Thymus (tissue), 11 donors: Measurements from ENCODE around the gene LIPH. TPM values are rescaled to one million over a fixed set of nuclear protein-coding genes. Genes with fewer than 3 reads are reported as not detected.
"Not testable (repeated sequence)": the region's sequence is repeated elsewhere in the genome, so short reads cannot be mapped to it uniquely, and the experiment has no call there.

Experiments
- DNase-seq, 9 donors: peaks; one replicate each; pipeline ENCODE4 v3.0.0-alpha.2; 2013; ENCODE audit warnings: low spot score in 9 of 9, low read depth in 6 of 9, missing footprints in 1 of 9
- H3K27ac ChIP-seq, 2 donors: one replicate each; pipeline ENCODE4 v1.5.1; 2013; ENCODE audit warnings: control low read depth in 1 of 2, low read depth in 1 of 2, low read length in 1 of 2, mild to moderate bottlenecking in 1 of 2, moderate library complexity in 1 of 2
- H3K27me3 ChIP-seq, 2 donors: one replicate each; pipeline ENCODE4 v1.5.1; 2013; ENCODE audit warnings: low read length in 1 of 2; ENCODE audit not compliant: control insufficient read depth in 2 of 2, insufficient read depth in 1 of 2
- H3K36me3 ChIP-seq, 2 donors: one replicate each; pipeline ENCODE4 v1.5.1; 2013; ENCODE audit warnings: low read length in 1 of 2, mild to moderate bottlenecking in 1 of 2, moderate library complexity in 1 of 2; ENCODE audit not compliant: control insufficient read depth in 2 of 2, insufficient read depth in 2 of 2
- H3K4me1 ChIP-seq, 2 donors: one replicate each; pipeline ENCODE4 v1.5.1; 2013; ENCODE audit warnings: low read length in 2 of 2; ENCODE audit not compliant: control insufficient read depth in 2 of 2, insufficient read depth in 2 of 2
- H3K4me3 ChIP-seq, 2 donors: one replicate each; pipeline ENCODE4 v1.5.1; 2013; ENCODE audit warnings: low read length in 2 of 2, control low read depth in 1 of 2, mild to moderate bottlenecking in 1 of 2
- H3K9me3 ChIP-seq, 2 donors: one replicate each; pipeline ENCODE4 v1.5.1; 2013; ENCODE audit warnings: low read length in 1 of 2, mild to moderate bottlenecking in 1 of 2; ENCODE audit not compliant: control insufficient read depth in 2 of 2, insufficient read depth in 1 of 2
- WGBS: extraction: QIAGEN DNeasy Blood & Tissue Kit; methylation state at CpG from one replicate; pipeline ENCODE4 v1.1.7; 2013; 5-methylcytosine and 5-hydroxymethylcytosine counted together
- polyA plus RNA-seq: library from polyadenylated mRNA; stranded (reverse); fragments of 200-250 nt; gene quantifications from one replicate; pipeline ENCODE4 v1.2.3, GENCODE V29; 2013
- total RNA-seq: library from RNA; stranded (reverse); fragments of 120-200 nt; gene quantifications from one replicate; pipeline ENCODE4 v1.2.4, GENCODE V29; 2013
- donor health status: healthy.

Gene LIPH
- total and polyA plus RNA-seq, 2 donors: 0.09 to 0.84 TPM

- no peak overlapping the region for H3K27ac ChIP-seq
- DNase-seq: no peak
- H3K9me3 ChIP-seq: no peaks in the 10 kb centered on the region
- H3K4me3 ChIP-seq: no peak overlapping the region
- WGBS: 82% methylated on average over 3 of the region's 3 CpGs
- no peaks in the 10 kb centered on the region for H3K27me3 ChIP-seq
- peaks cover 11 to 18% of the 10 kb centered on the region in 2 donors for H3K36me3 ChIP-seq
- peaks cover 0 to 3% of the 10 kb centered on the region in 2 donors for H3K4me1 ChIP-seq
Measured at GRCh38 chr3:185484296-185484695, 68.1 kb downstream of the LIPH start.

- Histone ChIP-seq H3K27me3 (no peaks in the 10 kb centered on the region), H3K4me1 (peaks cover 0 to 3% of the 10 kb centered on the region in 2 donors), H3K36me3 (peaks cover 0 to 4% of the 10 kb centered on the region in 2 donors), H3K27ac (no peak overlapping the region), H3K9me3 (no peaks in the 10 kb centered on the region), H3K4me3 (no peak overlapping the region)
- DNase-seq: no peak
- WGBS: 98% methylated on average over 2 of the region's 2 CpGs
Measured at GRCh38 chr3:185479373-185479945, 72.9 kb downstream of the LIPH start.

GRCh38 chr3:185477316-185477715 is 75.1 kb downstream of the LIPH start:
- no peaks in the 10 kb centered on the region for H3K9me3 ChIP-seq
- H3K36me3 ChIP-seq: no peaks in the 10 kb centered on the region
- DNase-seq: no peak
- no peak overlapping the region for H3K27ac ChIP-seq
- no peaks in the 10 kb centered on the region for H3K4me1 ChIP-seq
- WGBS: 92% methylated on average over 3 of the region's 3 CpGs
- H3K27me3 ChIP-seq: no peaks in the 10 kb centered on the region
- H3K4me3 ChIP-seq: no peak overlapping the region

- H3K36me3 ChIP-seq, H3K9me3 ChIP-seq: not testable (repeated sequence)
Measured at GRCh38 chr3:185474922-185475321, 77.5 kb downstream of the LIPH start.

GRCh38 chr3:185473290-185473815 is 79.0 kb downstream of the LIPH start:
- Histone ChIP-seq H3K4me3 (no peak overlapping the region), H3K9me3 (no peaks in the 10 kb centered on the region), H3K36me3 (no peaks in the 10 kb centered on the region), H3K4me1 (no peaks in the 10 kb centered on the region), H3K27ac (no peak overlapping the region), H3K27me3 (no peaks in the 10 kb centered on the region)
- 97% methylated on average over 15 of the region's 15 CpGs for WGBS
- DNase-seq: no peak

More at GRCh38 chr3:185474922-185475321, 77.5 kb downstream of the LIPH start:
- H3K27ac ChIP-seq, H3K4me1 ChIP-seq, DNase-seq, H3K4me3 ChIP-seq, H3K27me3 ChIP-seq: not testable (repeated sequence)
- 96% methylated on average over 6 of the region's 6 CpGs for WGBS

DNA sequence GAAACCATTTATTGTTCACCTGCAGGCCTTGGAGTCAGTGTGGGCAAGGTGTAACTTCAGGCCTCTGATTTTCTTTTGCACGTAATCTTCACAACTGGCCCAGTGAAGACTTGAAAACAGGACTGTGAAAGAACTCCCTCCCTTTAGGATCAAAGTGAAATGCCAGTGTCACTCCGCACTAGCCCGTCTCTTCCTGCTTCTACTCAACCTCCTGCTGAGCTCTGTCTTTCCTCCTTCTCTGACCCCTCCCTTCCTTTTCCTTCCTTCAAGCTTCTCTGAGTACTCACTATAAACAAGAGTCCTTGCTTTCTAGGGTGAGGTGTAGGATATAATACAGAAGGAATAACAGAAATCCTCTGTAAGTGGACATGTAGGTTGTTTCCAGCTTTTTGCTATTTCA is 82.1 kb downstream of the LIPH start:
- Histone ChIP-seq H3K4me1 (no peaks in the 10 kb centered on the region), H3K9me3 (no peaks in the 10 kb centered on the region), H3K27me3 (no peaks in the 10 kb centered on the region), H3K27ac (no peak overlapping the region), H3K4me3 (no peak overlapping the region), H3K36me3 (peaks cover 0 to 3% of the 10 kb centered on the region in 2 donors)
- WGBS: 97% methylated on average over 3 of the region's 3 CpGs
- no peak for DNase-seq

- H3K4me1 ChIP-seq: no peaks in the 10 kb centered on the region
- H3K9me3 ChIP-seq: no peaks in the 10 kb centered on the region
- DNase-seq: no peak
- WGBS: 95% methylated on average over 3 of the region's 3 CpGs
- no peaks in the 10 kb centered on the region for H3K27me3 ChIP-seq
- peaks cover 0 to 3% of the 10 kb centered on the region in 2 donors for H3K36me3 ChIP-seq
- H3K27ac ChIP-seq: no peak overlapping the region
- no peak overlapping the region for H3K4me3 ChIP-seq
Measured at GRCh38 chr3:185469542-185469941, 82.8 kb downstream of the LIPH start.

- not testable (repeated sequence) for H3K4me1 ChIP-seq, H3K9me3 ChIP-seq, DNase-seq, H3K36me3 ChIP-seq, H3K27ac ChIP-seq, H3K27me3 ChIP-seq, H3K4me3 ChIP-seq
- WGBS: 94% methylated on average over 5 of the region's 5 CpGs
Measured at GRCh38 chr3:185466123-185466522, 86.3 kb downstream of the LIPH start.

DNA sequence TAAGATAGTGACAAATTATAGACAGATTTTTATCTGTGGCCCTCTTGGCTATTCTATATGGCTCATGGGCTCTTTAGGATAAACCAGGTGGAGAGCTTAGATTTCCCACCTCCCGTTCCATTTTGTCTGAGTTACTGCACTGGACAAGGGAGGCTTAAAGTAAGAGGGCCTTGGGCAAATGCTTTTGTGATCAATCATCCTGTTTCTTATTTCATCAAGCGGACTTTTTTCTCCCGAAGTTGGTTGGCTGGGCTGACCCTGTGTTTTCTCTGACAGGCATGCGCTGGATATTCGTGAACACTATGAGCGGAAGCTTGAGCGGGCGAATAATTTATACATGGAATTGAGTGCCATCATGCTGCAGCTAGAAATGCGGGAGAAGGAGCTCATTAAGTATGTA is 86.9 kb downstream of the LIPH start:
- no peaks in the 10 kb centered on the region for H3K4me1 ChIP-seq
- no peaks in the 10 kb centered on the region for H3K9me3 ChIP-seq
- no peak overlapping the region for H3K4me3 ChIP-seq
- no peak overlapping the region for H3K27ac ChIP-seq
- H3K27me3 ChIP-seq: no peaks in the 10 kb centered on the region
- H3K36me3 ChIP-seq: peaks cover 0 to 3% of the 10 kb centered on the region in 2 donors
- 92% methylated on average over 9 of the region's 9 CpGs for WGBS
- DNase-seq: no peak
